ENCODE measurements around the gene STK11.
A peak's percentile ranks its signal among the peaks of the same experiment; 100 is the strongest.
"Not testable (repeated sequence)": the region's sequence is repeated elsewhere in the genome, so short reads cannot be mapped to it uniquely, and the experiment has no call there.

STK11 gene

GRCh38 chr19:1169921-1170885 lies 35.4 kb upstream of the STK11 start:
- no peak for DNase-seq (ENCODE audit: low read depth)

- no peak for DNase-seq (ENCODE audit: low read depth)
Observed at GRCh38 chr19:1170938-1171754, 34.4 kb upstream of the STK11 start.

GRCh38 chr19:1171755-1172352 lies 33.7 kb upstream of the STK11 start:
- no peak for DNase-seq (ENCODE audit: low read depth)

- no peak for DNase-seq (ENCODE audit: low read depth)
Observed at GRCh38 chr19:1172353-1173158, 33.0 kb upstream of the STK11 start.

GRCh38 chr19:1173159-1173844 lies 32.3 kb upstream of the STK11 start:
- no peak for DNase-seq (ENCODE audit: low read depth)

- peak; percentile 80 for DNase-seq (ENCODE audit: low read depth)
Observed at GRCh38 chr19:1173845-1174809, 31.5 kb upstream of the STK11 start, which contains the start of gene SBNO2. Gene SBNO2, minus strand, starts transcription at chr19:1174268. Its CDS starts 19,992 bp downstream, at chr19:1154276.

- no peak for DNase-seq (ENCODE audit: low read depth)
Observed at GRCh38 chr19:1177322-1178114, 28.1 kb upstream of the STK11 start.

GRCh38 chr19:1181606-1182005 lies 24.0 kb upstream of the STK11 start:
- no peak for DNase-seq (ENCODE audit: low read depth)

GRCh38 chr19:1182068-1182467 lies 23.5 kb upstream of the STK11 start:
- DNase-seq (ENCODE audit: low read depth): no peak

- DNase-seq (ENCODE audit: low read depth): no peak
Observed at GRCh38 chr19:1182727-1183126, 22.9 kb upstream of the STK11 start.

- no peak for DNase-seq (ENCODE audit: low read depth)
Observed at GRCh38 chr19:1183543-1184172, 21.9 kb upstream of the STK11 start.

GRCh38 chr19:1189419-1189818 lies 16.2 kb upstream of the STK11 start:
- no peak for DNase-seq (ENCODE audit: low read depth)

GRCh38 chr19:1199531-1199930 lies 6.0 kb upstream of the STK11 start:
- DNase-seq (ENCODE audit: low read depth): no peak

GRCh38 chr19:1200614-1201013 lies 5.0 kb upstream of the STK11 start:
- DNase-seq (ENCODE audit: low read depth): not testable (repeated sequence)

- no peak for DNase-seq (ENCODE audit: low read depth)
Observed at GRCh38 chr19:1206150-1206863, 729 bp downstream of the STK11 start.

- no peak for DNase-seq (ENCODE audit: low read depth)
Observed at GRCh38 chr19:1206864-1207450, 1.4 kb downstream of the STK11 start.

GRCh38 chr19:1208830-1209229 lies 3.3 kb downstream of the STK11 start:
- not testable (repeated sequence) for DNase-seq (ENCODE audit: low read depth)

GRCh38 chr19:1210227-1210538 lies 4.6 kb downstream of the STK11 start:
- no peak for DNase-seq (ENCODE audit: low read depth)
